Right lobe of liver (tissue), 4 donors: ENCODE data around the gene TTC24.

Experiments used
- POLR2A ChIP-seq: fragments of 450-650 bp; IDR thresholded peaks from one replicate; pipeline ENCODE4 v1.6.1; 2017; ENCODE audit warnings: antibody characterized with exemption, mild to moderate bottlenecking
- TF ChIP-seq, protein P1 (sequence below), 4 donors: fragments of 200-600 bp in 3 of 4; fragments of 450-650 bp in 1 of 4; IDR thresholded peaks; one replicate each; pipeline versions ENCODE4 v1.5.1 to v1.8.0; 2016 to 2022; ENCODE audit warnings: antibody characterized with exemption in 4 of 4, mild to moderate bottlenecking in 2 of 4
- donor health status: DM: no; HTN: no; CAD: no.
- donor health status: DM: no; HTN: no; CAD: no.
- donor health status: DM: no; HTN: yes; CAD: no.

DNA sequence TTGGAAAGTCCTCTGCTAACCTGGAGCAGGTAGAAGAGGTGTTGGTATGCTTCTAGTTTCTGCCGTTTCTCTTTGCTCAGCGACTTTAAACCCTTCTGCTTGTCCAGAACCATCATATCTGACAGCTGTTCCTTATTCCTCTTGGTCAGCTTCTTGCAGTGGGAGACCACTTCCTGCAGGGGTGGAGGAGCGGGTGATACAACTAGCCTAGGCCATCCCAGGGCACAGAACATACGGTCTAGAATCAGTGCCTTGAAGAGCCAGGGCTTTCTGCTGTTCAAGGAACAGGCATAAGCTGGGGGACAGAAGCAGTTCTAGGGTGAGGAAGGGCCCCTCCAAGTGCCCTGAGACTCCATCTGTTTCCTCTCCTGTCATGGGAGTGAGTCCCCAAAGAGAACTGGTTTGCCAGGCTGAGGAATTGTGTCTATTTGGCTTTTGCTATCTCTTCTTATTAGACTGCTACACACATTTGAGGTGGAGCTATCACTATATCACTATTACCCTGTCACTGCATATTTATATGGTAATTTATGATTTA lies 39.6 kb upstream of the TTC24 start:
- TF ChIP-seq, protein P1, sequence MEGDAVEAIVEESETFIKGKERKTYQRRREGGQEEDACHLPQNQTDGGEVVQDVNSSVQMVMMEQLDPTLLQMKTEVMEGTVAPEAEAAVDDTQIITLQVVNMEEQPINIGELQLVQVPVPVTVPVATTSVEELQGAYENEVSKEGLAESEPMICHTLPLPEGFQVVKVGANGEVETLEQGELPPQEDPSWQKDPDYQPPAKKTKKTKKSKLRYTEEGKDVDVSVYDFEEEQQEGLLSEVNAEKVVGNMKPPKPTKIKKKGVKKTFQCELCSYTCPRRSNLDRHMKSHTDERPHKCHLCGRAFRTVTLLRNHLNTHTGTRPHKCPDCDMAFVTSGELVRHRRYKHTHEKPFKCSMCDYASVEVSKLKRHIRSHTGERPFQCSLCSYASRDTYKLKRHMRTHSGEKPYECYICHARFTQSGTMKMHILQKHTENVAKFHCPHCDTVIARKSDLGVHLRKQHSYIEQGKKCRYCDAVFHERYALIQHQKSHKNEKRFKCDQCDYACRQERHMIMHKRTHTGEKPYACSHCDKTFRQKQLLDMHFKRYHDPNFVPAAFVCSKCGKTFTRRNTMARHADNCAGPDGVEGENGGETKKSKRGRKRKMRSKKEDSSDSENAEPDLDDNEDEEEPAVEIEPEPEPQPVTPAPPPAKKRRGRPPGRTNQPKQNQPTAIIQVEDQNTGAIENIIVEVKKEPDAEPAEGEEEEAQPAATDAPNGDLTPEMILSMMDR (IDR thresholded peaks at IDR 0.05): no peak
- TF ChIP-seq POLR2A: no peak
